A673 (cell line): ENCODE measurements around the gene ZNF516.

Experiments
- CTCF ChIP-seq: fragments of 300-800, 200-600 bp; sonication (generic); conservative IDR thresholded peaks from 2 replicates; pipeline ENCODE4 v1.5.1; 2017; ENCODE audit warnings: low read depth, mild to moderate bottlenecking, antibody characterized with exemption, low read length, moderate library complexity, mixed read lengths
- EZH2 ChIP-seq: fragments of 200-600 bp; sonication (generic); IDR thresholded peaks from 2 replicates; pipeline ENCODE4 v1.6.1; 2017; ENCODE audit warnings: borderline replicate concordance, low read depth, mild to moderate bottlenecking, mixed read lengths, antibody characterized with exemption, low read length; ENCODE audit not compliant: poor library complexity, severe bottlenecking

DNA sequence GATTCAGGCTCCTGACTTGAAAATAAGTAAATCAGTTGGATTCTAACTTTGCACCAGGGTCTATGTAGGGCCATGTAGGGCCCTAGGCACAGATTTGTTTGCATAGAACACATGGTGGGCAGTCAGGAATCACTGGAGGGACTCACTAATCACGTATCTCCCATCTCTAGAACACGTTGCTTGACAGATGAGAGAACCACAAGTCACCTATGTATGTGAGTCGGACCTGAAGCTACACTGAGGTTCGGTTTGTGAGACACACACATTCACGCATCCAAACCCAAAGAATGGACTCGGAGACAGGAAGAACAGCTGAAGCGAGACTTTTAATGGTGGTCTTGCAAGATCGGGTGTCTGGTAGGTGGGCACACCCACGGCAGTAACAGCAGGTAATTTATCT, 157.0 kb downstream of the ZNF516 start:
- no peak for TF ChIP-seq CTCF
- TF ChIP-seq EZH2, result no peak
